Breast epithelium (tissue), 3 donors: ENCODE measurements around the gene PDLIM5.

Source experiments
- CTCF ChIP-seq, 3 donors: fragments of 450-650 bp; IDR thresholded peaks; one replicate each; pipeline ENCODE4 v1.5.1; 2016 to 2017; ENCODE audit warnings: antibody characterized with exemption in 3 of 3, mild to moderate bottlenecking in 3 of 3, moderate library complexity in 3 of 3
- POLR2A ChIP-seq: fragments of 450-650 bp; IDR thresholded peaks from one replicate; pipeline ENCODE4 v1.6.1; 2016; ENCODE audit warnings: antibody characterized with exemption, mild to moderate bottlenecking, moderate library complexity
- POLR2AphosphoS5 ChIP-seq, 3 donors: sonication (generic); formaldehyde crosslinking; IDR thresholded peaks; one replicate each; pipeline ENCODE4 v1.6.1; 2017; ENCODE audit warnings: antibody characterized with exemption in 3 of 3

GRCh38 chr4:94498502-94498901 is 46.8 kb downstream of the PDLIM5 start:
- TF ChIP-seq CTCF (IDR thresholded peaks at IDR 0.05) (no peak), POLR2AphosphoS5 (IDR thresholded peaks at IDR 0.05) (no peak), POLR2A (no peak)
